LNCAP (cell line): Measurements from ENCODE around the gene LRP1B.

ENCODE experiments used
- TF ChIP-seq, protein P1 (sequence below): fragments of 450-650 bp; IDR thresholded peaks from 2 replicates; pipeline ENCODE4 v1.5.1; 2017; ENCODE audit warnings: mild to moderate bottlenecking

Gene LRP1B

DNA sequence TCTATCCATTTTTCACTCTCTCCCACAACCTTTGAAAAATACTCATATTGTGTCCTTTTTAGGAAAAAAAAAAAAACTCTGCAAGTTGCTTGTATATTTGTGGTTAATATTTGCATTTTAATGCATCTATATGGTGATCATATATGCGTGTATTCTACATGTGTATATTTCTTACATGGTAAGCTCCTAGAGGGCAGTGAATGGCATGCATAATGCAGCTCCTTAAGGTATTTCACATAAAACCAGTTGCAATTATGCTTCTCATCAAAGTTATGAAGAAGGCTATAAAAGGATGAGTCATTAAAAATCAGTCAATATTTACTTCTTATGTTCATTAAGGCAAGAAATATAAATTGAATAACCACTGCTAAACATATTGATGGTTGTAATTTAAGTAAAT lies 100.8 kb downstream of the LRP1B start:
- TF ChIP-seq, protein P1, sequence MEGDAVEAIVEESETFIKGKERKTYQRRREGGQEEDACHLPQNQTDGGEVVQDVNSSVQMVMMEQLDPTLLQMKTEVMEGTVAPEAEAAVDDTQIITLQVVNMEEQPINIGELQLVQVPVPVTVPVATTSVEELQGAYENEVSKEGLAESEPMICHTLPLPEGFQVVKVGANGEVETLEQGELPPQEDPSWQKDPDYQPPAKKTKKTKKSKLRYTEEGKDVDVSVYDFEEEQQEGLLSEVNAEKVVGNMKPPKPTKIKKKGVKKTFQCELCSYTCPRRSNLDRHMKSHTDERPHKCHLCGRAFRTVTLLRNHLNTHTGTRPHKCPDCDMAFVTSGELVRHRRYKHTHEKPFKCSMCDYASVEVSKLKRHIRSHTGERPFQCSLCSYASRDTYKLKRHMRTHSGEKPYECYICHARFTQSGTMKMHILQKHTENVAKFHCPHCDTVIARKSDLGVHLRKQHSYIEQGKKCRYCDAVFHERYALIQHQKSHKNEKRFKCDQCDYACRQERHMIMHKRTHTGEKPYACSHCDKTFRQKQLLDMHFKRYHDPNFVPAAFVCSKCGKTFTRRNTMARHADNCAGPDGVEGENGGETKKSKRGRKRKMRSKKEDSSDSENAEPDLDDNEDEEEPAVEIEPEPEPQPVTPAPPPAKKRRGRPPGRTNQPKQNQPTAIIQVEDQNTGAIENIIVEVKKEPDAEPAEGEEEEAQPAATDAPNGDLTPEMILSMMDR: no peak

DNA sequence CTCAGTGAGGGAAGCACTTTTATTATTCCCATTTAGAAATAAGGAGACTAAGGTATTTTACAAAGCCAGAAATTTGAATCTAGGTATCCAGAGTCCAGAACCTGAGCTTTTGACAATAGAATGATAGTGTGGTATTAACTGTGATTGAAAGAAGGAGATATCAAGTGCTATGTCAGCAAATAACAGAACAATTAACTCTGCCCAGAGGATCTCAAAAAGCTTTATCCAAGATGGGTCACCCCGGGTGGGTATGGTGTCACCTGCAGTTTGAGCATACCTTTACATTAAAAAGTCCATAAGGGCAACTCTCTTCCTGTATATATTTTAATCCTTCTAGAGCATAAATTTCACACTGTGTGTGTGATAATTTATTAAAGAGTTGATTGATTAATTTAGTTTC lies 105.4 kb downstream of the LRP1B start:
- TF ChIP-seq, protein P1: no peak

DNA sequence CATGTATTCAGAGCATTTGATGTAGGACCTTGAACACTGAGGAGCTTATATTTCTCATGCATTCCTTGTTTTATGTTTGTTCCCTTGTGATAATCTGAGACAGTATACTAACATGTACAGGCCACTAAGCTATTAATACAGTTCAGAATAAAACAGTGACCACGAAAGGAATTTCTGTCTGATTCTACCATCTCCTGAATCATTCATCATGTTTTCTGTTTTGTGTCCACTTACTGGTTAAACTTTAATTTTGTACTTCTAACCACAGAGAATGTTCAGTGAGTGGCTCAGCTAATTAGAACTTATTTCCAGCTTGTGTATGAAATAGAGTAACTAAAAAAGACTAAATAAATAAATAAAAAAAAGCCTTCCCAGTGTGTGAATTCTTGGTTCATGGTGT lies 110.4 kb downstream of the LRP1B start:
- TF ChIP-seq, protein P1: no peak

DNA sequence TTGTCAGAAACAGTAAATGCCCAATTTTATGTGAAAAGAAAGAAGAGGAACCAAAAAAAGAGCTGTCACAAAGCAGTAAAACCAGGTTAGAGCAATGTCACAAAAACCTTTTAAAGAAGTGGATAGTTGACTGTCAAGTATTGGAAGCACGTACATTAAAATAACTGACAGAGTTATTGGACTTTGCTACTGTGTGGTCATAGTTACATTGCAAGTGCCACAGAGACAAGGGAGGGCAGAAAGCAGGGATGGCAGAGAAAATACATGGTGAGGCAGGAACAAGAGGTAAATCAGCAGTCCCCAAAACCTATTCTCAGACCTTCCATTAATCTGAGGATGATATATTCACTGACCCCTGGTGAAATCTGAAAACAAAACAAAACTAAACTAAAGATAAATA lies 116.3 kb downstream of the LRP1B start:
- TF ChIP-seq, protein P1: no peak

GRCh38 chr2:142012797-142013196 lies 118.0 kb downstream of the LRP1B start:
- TF ChIP-seq, protein P1: no peak

DNA sequence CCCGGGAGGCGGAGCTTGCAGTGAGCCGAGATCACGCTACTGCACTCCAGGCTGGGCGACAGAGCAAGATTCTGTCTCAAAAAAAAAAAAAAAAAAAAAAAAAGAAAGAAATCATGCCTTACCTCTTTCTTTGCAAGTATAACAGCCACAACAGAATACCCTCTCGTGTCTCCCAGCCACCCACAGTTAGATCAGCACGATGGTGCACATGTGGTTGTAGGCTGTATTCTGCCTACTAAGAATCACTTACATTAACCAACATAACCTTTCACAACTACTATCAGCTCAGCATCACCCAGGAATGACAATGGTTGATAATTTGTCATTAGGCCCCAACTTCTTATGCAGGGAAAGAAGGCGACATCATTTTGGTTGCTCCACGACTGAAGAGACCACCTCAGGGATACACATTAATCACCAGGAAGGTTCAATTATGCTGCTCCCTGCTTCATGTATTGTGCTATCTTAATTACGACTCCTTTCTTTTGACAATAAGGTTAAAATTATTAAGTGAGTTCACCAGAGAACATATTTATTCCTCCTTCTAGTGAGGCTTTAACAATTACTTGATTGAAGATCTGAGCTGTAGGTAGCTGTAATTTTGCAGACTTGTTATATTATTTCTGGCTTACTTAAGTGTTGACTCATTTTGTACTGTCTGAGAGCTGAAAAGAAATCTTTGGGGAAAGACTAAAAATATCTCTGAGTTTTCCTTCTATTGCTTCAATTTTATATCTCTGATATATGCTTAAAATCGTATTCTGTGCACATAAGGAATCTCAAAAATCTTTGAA lies 120.1 kb downstream of the LRP1B start:
- TF ChIP-seq, protein P1: no peak

GRCh38 chr2:142008135-142008744 lies 122.6 kb downstream of the LRP1B start:
- TF ChIP-seq, protein P1: no peak
